ENCODE measurements around the gene KCNJ15. TPM values are rescaled to one million over a fixed set of nuclear protein-coding genes. Genes with fewer than 3 reads are reported as not detected.

KCNJ15 gene
- total and polyA plus RNA-seq, 2 donors (not counting 1 experiment from before 2014, with no cell fraction given): 0.44 to 0.83 TPM

- Histone ChIP-seq H3K4me1 (ENCODE audit: control insufficient read depth, extremely low read depth, insufficient read depth, low read length) (no peaks in the 10 kb centered on the region), H3K4me3 (replicated peaks in 1 of 4; ENCODE audit: control extremely low read depth in 1 of 4, insufficient read depth in 1 of 4, low read depth in 3 of 4, low read length in 4 of 4) (no peak overlapping the region), H3K27ac (ENCODE audit: insufficient read depth, low read length) (no peak overlapping the region), H3K4me2 (ENCODE audit: extremely low read depth, insufficient read depth, low read length) (no peak overlapping the region), H3K27me3 (ENCODE audit: control insufficient read depth, insufficient read depth, low read length) (no peaks in the 10 kb centered on the region), H3K9ac (ENCODE audit: insufficient read depth, low read length) (no peak overlapping the region), H3K36me3 (ENCODE audit: control insufficient read depth, insufficient read depth, low read length) (no peaks in the 10 kb centered on the region), H3K79me2 (ENCODE audit: control insufficient read depth, insufficient read depth, low read length) (no peaks in the 10 kb centered on the region), H2AFZ (ENCODE audit: low read length) (no peak overlapping the region), H3K9me3 (ENCODE audit: control insufficient read depth, insufficient read depth, low read depth, low read length) (no peaks in the 10 kb centered on the region), H4K20me1 (ENCODE audit: control insufficient read depth, extremely low read depth, insufficient read depth, low read length) (no peaks in the 10 kb centered on the region)
- no peak for DNase-seq (ENCODE audit: low read depth in 2 of 2)
- TF ChIP-seq EZH2 (IDR thresholded peaks at IDR 0.05; ENCODE audit: low read length, missing control alignments): no peak
- TF ChIP-seq, protein P1, sequence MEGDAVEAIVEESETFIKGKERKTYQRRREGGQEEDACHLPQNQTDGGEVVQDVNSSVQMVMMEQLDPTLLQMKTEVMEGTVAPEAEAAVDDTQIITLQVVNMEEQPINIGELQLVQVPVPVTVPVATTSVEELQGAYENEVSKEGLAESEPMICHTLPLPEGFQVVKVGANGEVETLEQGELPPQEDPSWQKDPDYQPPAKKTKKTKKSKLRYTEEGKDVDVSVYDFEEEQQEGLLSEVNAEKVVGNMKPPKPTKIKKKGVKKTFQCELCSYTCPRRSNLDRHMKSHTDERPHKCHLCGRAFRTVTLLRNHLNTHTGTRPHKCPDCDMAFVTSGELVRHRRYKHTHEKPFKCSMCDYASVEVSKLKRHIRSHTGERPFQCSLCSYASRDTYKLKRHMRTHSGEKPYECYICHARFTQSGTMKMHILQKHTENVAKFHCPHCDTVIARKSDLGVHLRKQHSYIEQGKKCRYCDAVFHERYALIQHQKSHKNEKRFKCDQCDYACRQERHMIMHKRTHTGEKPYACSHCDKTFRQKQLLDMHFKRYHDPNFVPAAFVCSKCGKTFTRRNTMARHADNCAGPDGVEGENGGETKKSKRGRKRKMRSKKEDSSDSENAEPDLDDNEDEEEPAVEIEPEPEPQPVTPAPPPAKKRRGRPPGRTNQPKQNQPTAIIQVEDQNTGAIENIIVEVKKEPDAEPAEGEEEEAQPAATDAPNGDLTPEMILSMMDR (conservative IDR thresholded peaks at IDR 0.05 in 1 of 2, IDR thresholded peaks at IDR 0.05 in 1 of 2; ENCODE audit: low read depth in 1 of 2, low read length in 2 of 2): no peak
These were observed 81.0 kb downstream of the KCNJ15 start for GRCh38 chr21:38337793-38338192.

DNA sequence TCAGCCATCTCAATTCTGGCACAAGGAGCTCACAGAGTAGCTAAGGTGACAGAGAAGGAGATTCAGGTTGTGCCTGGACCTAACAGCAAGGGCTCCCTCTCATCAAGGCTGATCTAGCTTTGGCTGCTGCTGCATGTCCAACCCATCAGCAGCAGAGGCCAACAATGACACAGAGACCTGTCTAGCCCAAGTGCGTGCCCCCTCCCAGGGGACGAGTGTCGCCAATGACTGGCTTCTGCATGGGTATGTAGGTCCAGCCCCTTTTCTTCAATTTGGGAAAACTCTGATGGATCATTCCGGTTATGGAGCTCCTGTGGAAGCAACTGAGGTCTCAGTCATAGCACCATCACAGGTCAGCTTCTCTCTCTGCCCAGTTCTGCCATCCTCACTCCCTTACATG is 83.3 kb downstream of the KCNJ15 start:
- Histone ChIP-seq H3K4me3 (replicated peaks in 1 of 4; ENCODE audit: control extremely low read depth in 1 of 4, insufficient read depth in 1 of 4, low read depth in 3 of 4, low read length in 4 of 4) (no peak overlapping the region), H3K9me3 (ENCODE audit: control insufficient read depth, insufficient read depth, low read depth, low read length) (no peaks in the 10 kb centered on the region), H3K27ac (ENCODE audit: insufficient read depth, low read length) (no peak overlapping the region), H3K79me2 (ENCODE audit: control insufficient read depth, insufficient read depth, low read length) (no peaks in the 10 kb centered on the region), H3K4me1 (ENCODE audit: control insufficient read depth, extremely low read depth, insufficient read depth, low read length) (no peaks in the 10 kb centered on the region), H4K20me1 (ENCODE audit: control insufficient read depth, extremely low read depth, insufficient read depth, low read length) (no peaks in the 10 kb centered on the region), H3K36me3 (ENCODE audit: control insufficient read depth, insufficient read depth, low read length) (no peaks in the 10 kb centered on the region), H2AFZ (ENCODE audit: low read length) (no peak overlapping the region), H3K4me2 (ENCODE audit: extremely low read depth, insufficient read depth, low read length) (no peak overlapping the region), H3K9ac (ENCODE audit: insufficient read depth, low read length) (no peak overlapping the region), H3K27me3 (ENCODE audit: control insufficient read depth, insufficient read depth, low read length) (no peaks in the 10 kb centered on the region)
- DNase-seq (ENCODE audit: low read depth in 2 of 2): no peak
- TF ChIP-seq, protein P1 (conservative IDR thresholded peaks at IDR 0.05 in 1 of 2, IDR thresholded peaks at IDR 0.05 in 1 of 2; ENCODE audit: low read depth in 1 of 2, low read length in 2 of 2): no peak
- TF ChIP-seq EZH2 (IDR thresholded peaks at IDR 0.05; ENCODE audit: low read length, missing control alignments): no peak

DNA sequence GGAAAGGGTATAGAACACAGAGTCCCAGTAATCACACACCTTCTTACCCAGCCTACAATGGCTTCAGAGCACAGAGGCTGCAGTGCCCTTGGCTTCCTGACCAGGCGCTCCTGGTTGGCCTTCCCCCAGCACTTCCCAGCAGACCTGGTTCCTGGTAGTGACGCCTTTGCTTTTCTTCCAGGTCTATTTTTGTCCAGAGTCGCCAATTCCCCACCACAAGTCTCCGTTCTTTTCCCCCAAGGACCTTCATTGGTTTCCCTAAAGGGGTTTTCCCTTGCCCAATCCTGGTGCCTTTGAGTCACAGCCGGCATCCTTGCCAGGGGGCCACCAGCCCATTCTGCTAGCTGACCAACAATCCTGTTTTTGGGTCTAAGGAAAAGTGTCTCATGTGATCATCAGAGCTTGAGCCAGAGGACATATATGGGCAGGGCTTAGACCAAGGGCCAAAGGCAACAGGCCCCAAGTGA is 84.8 kb downstream of the KCNJ15 start:
- TF ChIP-seq, protein P1 (conservative IDR thresholded peaks at IDR 0.05 in 1 of 2, IDR thresholded peaks at IDR 0.05 in 1 of 2; ENCODE audit: low read depth in 1 of 2, low read length in 2 of 2): no peak
- no peak for TF ChIP-seq EZH2 (IDR thresholded peaks at IDR 0.05; ENCODE audit: low read length, missing control alignments)
- Histone ChIP-seq H2AFZ (ENCODE audit: low read length) (no peak overlapping the region), H4K20me1 (ENCODE audit: control insufficient read depth, extremely low read depth, insufficient read depth, low read length) (no peaks in the 10 kb centered on the region), H3K9ac (ENCODE audit: insufficient read depth, low read length) (no peak overlapping the region), H3K27me3 (ENCODE audit: control insufficient read depth, insufficient read depth, low read length) (no peaks in the 10 kb centered on the region), H3K4me3 (replicated peaks in 1 of 4; ENCODE audit: control extremely low read depth in 1 of 4, insufficient read depth in 1 of 4, low read depth in 3 of 4, low read length in 4 of 4) (no peak overlapping the region), H3K79me2 (ENCODE audit: control insufficient read depth, insufficient read depth, low read length) (no peaks in the 10 kb centered on the region), H3K9me3 (ENCODE audit: control insufficient read depth, insufficient read depth, low read depth, low read length) (no peaks in the 10 kb centered on the region), H3K4me2 (ENCODE audit: extremely low read depth, insufficient read depth, low read length) (no peak overlapping the region), H3K4me1 (ENCODE audit: control insufficient read depth, extremely low read depth, insufficient read depth, low read length) (no peaks in the 10 kb centered on the region), H3K36me3 (ENCODE audit: control insufficient read depth, insufficient read depth, low read length) (no peaks in the 10 kb centered on the region), H3K27ac (ENCODE audit: insufficient read depth, low read length) (no peak overlapping the region)
- no peak for DNase-seq (ENCODE audit: low read depth in 2 of 2)
